Neural crest cell (in vitro differentiated cells): ENCODE data around the gene SNHG17. TPM values are rescaled to one million over a fixed set of nuclear protein-coding genes. Genes with fewer than 3 reads are reported as not detected.

Experiments
- DNase-seq: peaks from one replicate; pipeline ENCODE4 v3.0.0; 2021; ENCODE audit warnings: low read depth, mixed read lengths, low spot score
- H3K27ac Mint-ChIP-seq: one replicate; pipeline ENCODE4 v1.8.0; 2021; ENCODE audit warnings: mild to moderate bottlenecking, mixed read lengths; ENCODE audit not compliant: unreplicated experiment
- H3K27me3 Mint-ChIP-seq: 2 replicates; pipeline ENCODE4 v1.8.0; 2021; ENCODE audit warnings: low read depth, mild to moderate bottlenecking, mixed read lengths
- H3K36me3 Mint-ChIP-seq: 2 replicates; pipeline ENCODE4 v1.8.0; 2021; ENCODE audit warnings: low read depth, mild to moderate bottlenecking, mixed read lengths
- H3K4me1 Mint-ChIP-seq: 2 replicates; pipeline ENCODE4 v1.8.0; 2021; ENCODE audit warnings: mixed read lengths
- H3K4me3 Mint-ChIP-seq: one replicate; pipeline ENCODE4 v1.8.0; 2021; ENCODE audit warnings: mild to moderate bottlenecking, mixed read lengths
- H3K9me3 Mint-ChIP-seq: 2 replicates; pipeline ENCODE4 v1.8.0; 2021; ENCODE audit warnings: mixed read lengths
- CTCF ChIP-seq: fragments of 200-600 bp; sonication (generic); conservative IDR thresholded peaks from 2 replicates; pipeline ENCODE4 v1.5.0; 2021; ENCODE audit warnings: antibody characterized with exemption, mild to moderate bottlenecking
- long read RNA-seq: library from polyadenylated mRNA; unstranded; transcript quantifications from one replicate; pipeline ENCODE4 v2.0.0, GENCODE V29; 2020
- total RNA-seq: library from RNA; stranded (reverse); gene quantifications from 2 replicates; pipeline ENCODE4 v1.2.1, GENCODE V29; 2021

Gene SNHG17
- 64.9 and 65.5 TPM in 2 replicates for total RNA-seq
- long read RNA-seq, partial matches to known transcripts, result 1 of 13 reads
- long read RNA-seq, other reads (novel, unspliced or antisense), result 11 of 13 reads

GRCh38 chr20:38434770-38435554, at the start of gene SNHG17:
TSS of gene SNHG17 (minus strand) at chr20:38435328.
- H3K27me3 Mint-ChIP-seq, result no peaks in the 10 kb centered on the region
- H3K27ac Mint-ChIP-seq, result peak within 1 kb of the TSS; percentile 99
- peaks cover 28% of the 10 kb centered on the region for H3K4me1 Mint-ChIP-seq
- peak within 1 kb of the TSS; percentile 96 for H3K4me3 Mint-ChIP-seq
- TF ChIP-seq CTCF, result peak; percentile 100
- H3K36me3 Mint-ChIP-seq, result peaks cover 27% of the 10 kb centered on the region
- H3K9me3 Mint-ChIP-seq, result no peaks in the 10 kb centered on the region
- peak; percentile 92 for DNase-seq

- no peak for DNase-seq
- no peaks in the 10 kb centered on the region for H3K9me3 Mint-ChIP-seq
- H3K36me3 Mint-ChIP-seq, result no peaks in the 10 kb centered on the region
- no peak overlapping the region for H3K4me3 Mint-ChIP-seq
- H3K27ac Mint-ChIP-seq, result no peak overlapping the region
- TF ChIP-seq CTCF, result no peak
- no peaks in the 10 kb centered on the region for H3K27me3 Mint-ChIP-seq
- H3K4me1 Mint-ChIP-seq, result peaks cover 7% of the 10 kb centered on the region
Observed at GRCh38 chr20:38479596-38479995, 44.5 kb upstream of the SNHG17 start.

- peaks cover 19% of the 10 kb centered on the region for H3K4me1 Mint-ChIP-seq
- no peaks in the 10 kb centered on the region for H3K36me3 Mint-ChIP-seq
- H3K4me3 Mint-ChIP-seq, result no peak overlapping the region
- H3K27ac Mint-ChIP-seq, result no peak overlapping the region
- H3K9me3 Mint-ChIP-seq, result no peaks in the 10 kb centered on the region
- DNase-seq, result no peak
- H3K27me3 Mint-ChIP-seq, result no peaks in the 10 kb centered on the region
- no peak for TF ChIP-seq CTCF
Observed at GRCh38 chr20:38477747-38478146, 42.6 kb upstream of the SNHG17 start.

- Mint-ChIP-seq H3K27me3 (peaks cover 35% of the 10 kb centered on the region), H3K4me1 (peaks cover 24% of the 10 kb centered on the region), H3K9me3 (no peaks in the 10 kb centered on the region), H3K36me3 (no peaks in the 10 kb centered on the region), H3K27ac (peak overlapping the region; percentile 31), H3K4me3 (peak overlapping the region; percentile 89)
- DNase-seq, result no peak
- no peak for TF ChIP-seq CTCF
Observed at GRCh38 chr20:38473367-38473795, 38.3 kb upstream of the SNHG17 start.

GRCh38 chr20:38472513-38473366, 37.6 kb upstream of the SNHG17 start, which contains the start of gene RALGAPB:
TSS of gene RALGAPB (plus strand) at chr20:38472843. CDS start at chr20:38488433, 15,590 bp downstream.
- Mint-ChIP-seq H3K27ac (peak within 1 kb of the TSS; percentile 31), H3K9me3 (no peaks in the 10 kb centered on the region), H3K4me1 (peaks cover 24% of the 10 kb centered on the region), H3K36me3 (no peaks in the 10 kb centered on the region), H3K27me3 (peaks cover 38% of the 10 kb centered on the region), H3K4me3 (peak within 1 kb of the TSS; percentile 89)
- peak; percentile 60 for TF ChIP-seq CTCF
- DNase-seq, result peak; percentile 97
